Stimulated activated CD4-positive, alpha-beta T cell treated with anti-CD3 and anti-CD28 coated beads, Interleukin-15, amount 100 ng/mL, for 24 hours (primary cell): ENCODE results near the gene NEU4.

Experiments
- DNase-seq: peaks from one replicate; pipeline ENCODE4 v3.0.0-alpha.2; 2020

NEU4 gene

GRCh38 chr2:241865957-241866789, 57.2 kb downstream of the NEU4 start:
- peak; percentile 56 for DNase-seq
